ENCODE data around the gene HSPA4.

Gene HSPA4

DNA sequence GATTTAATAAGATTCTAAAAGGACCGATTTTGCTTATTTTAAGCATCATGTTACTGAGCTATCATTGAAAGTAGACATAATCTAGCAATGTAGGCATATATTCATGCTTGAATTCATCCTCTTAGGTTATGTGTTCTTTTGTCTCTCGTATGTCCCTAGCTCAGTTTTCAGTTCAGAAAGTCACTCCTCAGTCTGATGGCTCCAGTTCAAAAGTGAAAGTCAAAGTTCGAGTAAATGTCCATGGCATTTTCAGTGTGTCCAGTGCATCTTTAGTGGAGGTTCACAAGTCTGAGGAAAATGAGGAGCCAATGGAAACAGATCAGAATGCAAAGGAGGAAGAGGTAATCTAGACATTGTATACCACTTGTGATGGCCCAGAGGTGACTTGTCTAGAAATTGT is 39.2 kb downstream of the HSPA4 start:
- DNase-seq (ENCODE audit: low read depth in 4 of 4, low spot score in 1 of 4) = no peak

DNA sequence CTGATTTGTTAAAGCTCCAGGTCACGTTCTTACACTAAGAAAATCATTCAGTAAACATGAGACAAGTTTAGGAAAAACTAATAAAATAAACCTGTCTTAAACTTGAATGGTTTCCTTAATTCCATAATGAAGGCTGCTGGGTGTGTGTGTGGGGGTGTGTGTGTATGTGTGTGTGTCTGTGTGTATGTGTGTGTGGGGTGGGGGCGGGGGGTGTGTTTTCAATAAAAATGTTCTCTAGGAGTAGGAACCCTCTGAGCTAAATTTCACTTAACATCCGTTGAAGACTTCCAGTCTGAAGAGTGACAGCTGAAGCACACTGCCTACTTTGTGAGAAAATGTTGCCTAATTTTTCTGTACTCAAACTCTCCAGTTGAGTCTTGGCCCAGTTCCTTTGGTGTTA is 54.5 kb downstream of the HSPA4 start:
- DNase-seq (ENCODE audit: low read depth in 4 of 4, low spot score in 1 of 4) = no peak

GRCh38 chr5:133106761-133107572 is 55.2 kb downstream of the HSPA4 start:
- no peak for DNase-seq (ENCODE audit: low read depth in 4 of 4, low spot score in 1 of 4)

- no peak for DNase-seq (ENCODE audit: low read depth in 4 of 4, low spot score in 1 of 4)
Observed at GRCh38 chr5:133108481-133108921, 56.7 kb downstream of the HSPA4 start.

DNA sequence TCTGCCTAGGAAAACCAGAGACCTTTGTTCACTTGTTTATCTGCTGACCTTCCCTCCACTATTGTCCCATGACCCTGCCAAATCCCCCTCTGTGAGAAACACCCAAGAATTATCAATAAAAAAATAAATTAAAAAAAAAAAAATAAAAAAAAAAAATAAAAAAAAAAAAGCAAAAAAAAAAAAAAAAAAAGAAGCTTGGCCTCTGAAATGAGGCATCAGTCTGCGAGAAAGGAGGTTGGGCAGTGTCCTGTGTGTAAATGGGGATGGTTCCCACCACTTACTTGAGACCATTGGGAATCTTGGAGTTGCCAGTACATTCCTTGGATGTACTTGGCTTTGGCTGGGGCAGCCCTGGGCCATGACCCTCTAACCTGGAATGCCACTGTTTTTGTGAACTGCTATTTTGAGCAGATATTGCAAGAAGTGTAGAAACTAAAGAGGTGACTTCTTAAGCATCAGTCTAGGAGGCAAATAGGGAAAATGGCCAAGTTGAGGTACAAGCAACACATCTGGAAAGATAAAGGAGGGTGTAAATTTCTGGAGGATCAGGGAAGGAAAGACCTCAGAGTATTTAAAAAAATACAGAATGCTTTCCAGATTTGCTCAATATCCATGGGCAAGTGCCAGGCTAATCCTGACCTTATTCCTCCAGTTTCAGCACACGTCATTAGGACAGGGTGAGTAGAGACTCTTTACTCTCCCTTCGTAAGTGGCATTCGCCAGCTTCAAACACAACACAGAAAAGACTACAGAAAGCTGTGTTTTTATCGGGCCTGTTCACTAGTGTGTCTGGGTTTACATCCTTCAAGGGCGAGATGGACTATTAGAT is 58.1 kb downstream of the HSPA4 start:
- no peak for DNase-seq (ENCODE audit: low read depth in 4 of 4, low spot score in 1 of 4)

GRCh38 chr5:133110709-133111108 is 58.9 kb downstream of the HSPA4 start:
- no peak for DNase-seq (ENCODE audit: low read depth in 4 of 4, low spot score in 1 of 4)

- peak; percentile 62 to 84 (median 70) for DNase-seq (ENCODE audit: low read depth in 4 of 4, low spot score in 1 of 4)
Observed at GRCh38 chr5:133111299-133111698, 59.5 kb downstream of the HSPA4 start.

GRCh38 chr5:133112026-133112660 is 60.3 kb downstream of the HSPA4 start:
- no peak for DNase-seq (ENCODE audit: low read depth in 4 of 4, low spot score in 1 of 4)

DNA sequence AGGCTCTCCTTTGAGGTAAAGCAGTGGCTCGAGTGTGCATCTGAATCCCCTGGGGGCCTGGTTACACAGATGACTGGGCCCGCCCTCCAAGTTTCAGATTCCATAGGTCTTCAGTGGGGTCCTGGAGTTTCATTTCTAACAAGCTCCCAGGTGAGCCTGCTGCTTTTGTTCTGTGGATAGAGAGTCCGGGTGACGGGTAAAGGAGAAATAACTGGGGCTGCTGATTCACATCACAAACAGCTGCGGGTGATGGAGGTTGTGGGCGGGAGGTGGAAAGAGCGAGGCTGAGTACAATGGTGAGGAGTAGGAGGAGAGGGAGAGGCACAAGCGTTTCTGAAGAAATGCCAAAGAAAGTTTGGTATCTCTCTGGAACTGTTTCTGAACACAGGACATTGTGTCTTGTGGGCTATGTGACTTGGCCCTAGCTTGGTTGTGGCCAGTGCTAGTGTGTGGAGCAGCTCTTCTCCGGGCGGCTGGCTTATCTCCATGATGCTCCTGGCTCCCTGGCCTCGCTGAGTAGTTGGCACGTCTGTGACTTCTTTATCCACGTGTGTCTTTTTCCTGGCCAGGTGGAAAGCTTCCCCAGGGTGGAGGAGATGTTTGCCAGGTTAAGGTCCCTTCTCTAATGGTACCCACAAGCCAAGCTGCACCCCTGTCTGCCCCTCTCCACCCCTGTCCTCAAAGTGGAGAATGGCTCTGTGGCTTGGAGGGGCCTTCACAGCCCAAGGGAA is 61.7 kb downstream of the HSPA4 start:
- DNase-seq (ENCODE audit: low read depth in 4 of 4, low spot score in 1 of 4) = peak in 2 of 4 experiments; percentile 19 to 55

DNA sequence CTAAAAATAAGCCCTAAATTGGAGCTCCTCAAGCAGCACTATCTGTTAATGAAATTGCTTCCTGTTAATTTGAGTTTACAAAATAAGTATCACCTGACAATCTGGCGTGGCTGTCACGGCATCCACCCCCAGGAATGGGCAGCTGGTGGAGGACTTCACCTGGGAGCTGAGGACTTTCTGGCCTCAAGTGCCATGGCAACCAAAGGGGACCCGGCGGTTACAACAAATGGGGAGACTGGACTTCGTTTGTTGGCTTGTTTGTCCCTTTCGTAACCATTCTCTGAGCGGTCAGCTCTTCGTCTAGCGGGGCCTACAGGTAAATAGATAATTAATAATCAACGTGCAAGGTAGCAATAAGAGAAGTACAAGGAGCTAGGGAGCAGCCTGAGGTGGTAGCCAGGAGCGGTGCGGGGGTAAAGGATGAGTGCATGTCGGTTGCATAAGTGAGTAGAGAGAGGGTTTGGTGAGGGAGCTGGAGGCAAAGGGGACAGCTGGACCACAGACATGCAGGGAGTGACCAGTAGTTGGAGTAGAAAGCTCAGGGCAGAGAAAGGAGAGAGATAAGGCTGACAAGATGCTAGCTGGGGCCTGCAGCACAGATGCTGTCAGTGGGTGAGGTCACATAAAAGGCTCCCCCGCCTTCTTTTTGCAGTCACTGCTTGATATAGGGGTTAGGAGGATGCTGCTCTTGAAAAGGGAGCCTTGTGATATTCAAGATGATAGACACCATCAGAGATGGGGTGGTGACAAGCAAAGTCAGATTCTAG is 62.5 kb downstream of the HSPA4 start:
- no peak for DNase-seq (ENCODE audit: low read depth in 4 of 4, low spot score in 1 of 4)

GRCh38 chr5:133114933-133115310 is 63.1 kb downstream of the HSPA4 start:
- no peak for DNase-seq (ENCODE audit: low read depth in 4 of 4, low spot score in 1 of 4)

GRCh38 chr5:133116601-133117000 is 64.8 kb downstream of the HSPA4 start:
- DNase-seq (ENCODE audit: low read depth in 4 of 4, low spot score in 1 of 4) = no peak

DNA sequence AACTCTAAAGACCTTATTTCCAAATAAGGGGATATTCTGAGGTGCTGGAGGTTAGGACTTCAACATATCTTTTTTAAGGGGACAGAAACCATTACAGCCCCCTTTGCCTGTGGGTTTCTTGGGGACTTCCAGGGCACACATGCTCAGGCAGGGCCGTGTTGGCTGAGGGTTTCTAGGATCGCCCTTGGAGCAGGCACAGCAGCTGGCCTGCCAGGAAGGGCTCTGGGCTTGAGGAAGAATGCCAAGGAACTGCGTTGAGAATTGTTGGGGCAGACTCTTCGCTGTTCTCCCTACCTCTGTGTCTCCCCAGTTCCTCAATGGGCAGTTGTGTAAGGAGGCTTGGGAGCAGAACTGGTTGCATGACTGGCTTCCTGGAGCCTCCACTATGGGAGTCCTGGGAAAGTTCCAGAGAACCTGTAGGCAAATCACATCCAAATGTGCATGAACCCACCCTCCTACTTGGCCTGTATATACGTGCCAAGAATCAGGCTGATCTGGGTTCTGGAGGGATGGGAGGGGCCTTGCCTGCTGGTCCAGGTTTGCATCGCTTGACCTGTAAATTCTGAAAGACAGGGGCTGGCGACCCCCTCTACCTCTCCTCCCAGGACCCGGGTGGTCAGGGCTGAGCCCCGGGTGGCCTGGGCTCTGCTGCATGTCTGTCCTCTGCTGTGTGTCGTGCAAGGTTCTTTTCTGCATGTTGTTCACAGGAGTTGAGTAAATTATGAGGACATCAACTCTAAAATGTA is 65.5 kb downstream of the HSPA4 start:
- no peak for DNase-seq (ENCODE audit: low read depth in 4 of 4, low spot score in 1 of 4)

DNA sequence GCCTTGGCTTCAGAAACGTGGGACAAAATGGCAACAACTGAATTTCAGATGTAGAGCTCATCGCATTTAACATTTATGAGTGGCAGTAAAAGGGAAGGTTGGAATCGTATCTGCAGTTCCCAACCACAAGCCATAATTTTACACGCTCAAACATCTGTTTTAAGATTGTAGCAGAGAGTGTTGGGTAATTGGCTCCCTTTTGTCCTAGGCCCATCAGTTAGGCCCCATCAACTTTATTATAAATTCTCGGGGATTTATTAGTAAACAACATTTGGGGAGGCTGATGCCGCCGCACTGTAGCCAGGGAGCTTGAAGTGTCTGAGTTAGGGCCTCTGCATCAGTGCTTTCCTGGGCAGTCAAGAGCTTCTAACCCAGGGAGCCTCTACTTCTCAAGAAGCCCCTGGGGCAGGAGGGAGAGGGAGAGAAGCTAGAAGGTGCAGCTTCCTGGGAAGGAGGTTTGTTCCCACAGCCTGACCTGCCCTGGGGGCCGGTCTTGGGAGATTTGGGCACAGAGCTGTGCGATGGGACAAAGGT is 66.2 kb downstream of the HSPA4 start:
- DNase-seq (ENCODE audit: low read depth in 4 of 4, low spot score in 1 of 4) = no peak

DNA sequence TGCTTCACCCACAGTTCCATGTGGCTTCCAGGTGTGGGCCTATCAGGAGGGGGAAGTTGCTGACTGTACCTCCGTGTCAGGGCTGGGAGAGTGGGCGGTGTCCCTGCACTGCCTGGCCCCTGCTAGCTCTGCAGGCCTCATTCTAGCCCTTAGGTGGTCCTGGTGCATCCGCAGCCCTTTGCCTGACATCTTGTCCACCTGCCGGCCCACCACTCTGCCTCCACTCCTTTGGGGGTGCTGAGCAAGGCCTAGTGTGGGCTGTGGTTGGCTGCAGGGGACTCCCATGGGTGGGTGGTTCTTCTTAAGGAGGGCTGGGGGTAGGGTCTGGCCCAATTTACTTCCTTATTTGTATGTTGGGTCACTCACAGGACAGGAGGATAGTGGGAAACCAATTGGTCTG is 66.9 kb downstream of the HSPA4 start:
- no peak for DNase-seq (ENCODE audit: low read depth in 4 of 4, low spot score in 1 of 4)

DNA sequence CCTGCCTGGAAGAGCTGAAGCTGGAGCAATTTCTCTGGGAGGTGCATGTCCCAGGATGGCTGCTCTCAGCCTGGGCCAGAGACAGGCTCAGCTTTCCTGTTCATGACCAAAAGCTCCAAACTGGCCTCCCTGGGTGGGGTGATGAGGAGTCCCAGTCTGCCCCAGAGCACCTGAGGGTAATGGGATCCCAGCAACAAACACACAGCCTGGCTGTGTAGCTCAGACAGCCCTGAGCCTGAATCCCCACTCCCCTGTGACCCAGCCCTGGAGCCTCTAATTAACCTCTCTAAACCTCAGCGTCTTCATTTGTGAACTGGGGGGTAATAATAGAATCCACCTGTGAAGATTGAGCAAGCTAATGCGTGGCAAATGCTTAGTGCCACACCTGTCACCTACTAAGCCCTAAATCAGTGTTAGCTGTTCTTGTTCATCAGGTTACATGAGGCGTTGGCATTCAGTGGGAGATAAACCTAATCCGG is 67.5 kb downstream of the HSPA4 start:
- no peak for DNase-seq (ENCODE audit: low read depth in 4 of 4, low spot score in 1 of 4)

DNA sequence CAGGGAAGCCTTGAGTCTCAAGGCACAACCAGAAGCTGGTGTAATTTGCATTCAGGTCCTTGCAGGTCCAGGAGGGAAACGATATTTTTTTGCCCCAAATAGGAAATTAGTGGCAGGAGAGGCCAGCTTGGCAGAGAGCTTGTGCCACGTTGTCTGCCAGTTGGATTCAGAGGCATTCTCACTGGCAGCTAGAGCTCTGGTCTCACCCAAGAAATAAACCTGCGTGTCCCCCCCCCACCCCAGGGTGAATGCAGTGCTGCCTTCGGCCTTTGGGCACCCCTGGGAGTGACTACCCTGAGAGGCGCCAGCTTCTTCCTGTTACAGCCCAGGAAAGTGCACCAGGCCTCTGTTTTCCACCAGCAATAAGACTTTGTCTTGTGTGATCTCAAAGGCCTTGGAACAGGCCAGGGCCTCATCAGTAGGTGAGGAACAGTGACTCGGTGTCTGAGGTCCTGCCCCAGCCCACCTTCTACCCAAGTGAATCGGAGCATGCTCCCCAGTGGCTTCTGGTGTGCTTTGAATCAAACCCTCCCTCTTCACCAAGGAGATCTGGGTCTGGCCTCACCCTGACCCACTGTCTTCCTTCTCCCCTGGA is 68.4 kb downstream of the HSPA4 start:
- no peak for DNase-seq (ENCODE audit: low read depth in 4 of 4, low spot score in 1 of 4)

- DNase-seq (ENCODE audit: low read depth in 4 of 4, low spot score in 1 of 4) = no peak
Observed at GRCh38 chr5:133121080-133121479, 69.3 kb downstream of the HSPA4 start.

DNA sequence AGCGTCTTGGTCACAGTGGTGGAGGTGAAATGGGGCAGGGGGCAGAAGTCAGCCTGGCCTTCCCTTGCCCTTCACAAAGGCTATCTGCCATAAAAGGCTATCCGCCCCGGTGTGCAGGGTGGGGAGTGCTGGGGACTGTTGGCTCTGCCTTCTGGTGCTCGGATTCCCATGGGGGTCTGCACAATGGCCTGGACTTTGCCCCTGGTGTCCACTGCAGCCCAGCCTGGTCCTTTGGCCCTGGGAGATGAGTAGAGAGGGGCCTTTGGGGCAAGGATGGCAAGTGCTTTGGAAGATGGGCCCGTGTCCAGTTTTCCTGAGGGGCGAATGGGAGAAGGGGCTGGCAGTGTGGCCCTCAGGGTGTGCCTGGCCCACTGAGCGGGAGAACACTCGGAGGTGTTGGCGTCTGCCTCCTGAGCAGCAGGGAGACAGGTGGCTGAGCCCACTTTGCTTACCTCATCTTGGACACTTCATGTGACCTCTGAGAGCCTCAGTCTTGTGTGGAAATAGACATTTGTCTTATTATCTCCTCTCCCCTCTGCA is 69.9 kb downstream of the HSPA4 start:
- no peak for DNase-seq (ENCODE audit: low read depth in 4 of 4, low spot score in 1 of 4)

Data from stimulated activated CD4-positive, alpha-beta T cell treated with anti-CD3 and anti-CD28 coated beads, Interleukin-1b, Interleukin-23, amount 100 ng/mL, for 24 hours (primary cell).